ENCODE measurements around the gene STAG3. TPM values are rescaled to one million over a fixed set of nuclear protein-coding genes. Genes with fewer than 3 reads are reported as not detected.

Gene STAG3
- total and polyA plus RNA-seq, 10 of the 15 experiments (the other 5 are each of a cell fraction or from before 2014, with no cell fraction given) = 73.0 to 306 (median 120) TPM

DNA sequence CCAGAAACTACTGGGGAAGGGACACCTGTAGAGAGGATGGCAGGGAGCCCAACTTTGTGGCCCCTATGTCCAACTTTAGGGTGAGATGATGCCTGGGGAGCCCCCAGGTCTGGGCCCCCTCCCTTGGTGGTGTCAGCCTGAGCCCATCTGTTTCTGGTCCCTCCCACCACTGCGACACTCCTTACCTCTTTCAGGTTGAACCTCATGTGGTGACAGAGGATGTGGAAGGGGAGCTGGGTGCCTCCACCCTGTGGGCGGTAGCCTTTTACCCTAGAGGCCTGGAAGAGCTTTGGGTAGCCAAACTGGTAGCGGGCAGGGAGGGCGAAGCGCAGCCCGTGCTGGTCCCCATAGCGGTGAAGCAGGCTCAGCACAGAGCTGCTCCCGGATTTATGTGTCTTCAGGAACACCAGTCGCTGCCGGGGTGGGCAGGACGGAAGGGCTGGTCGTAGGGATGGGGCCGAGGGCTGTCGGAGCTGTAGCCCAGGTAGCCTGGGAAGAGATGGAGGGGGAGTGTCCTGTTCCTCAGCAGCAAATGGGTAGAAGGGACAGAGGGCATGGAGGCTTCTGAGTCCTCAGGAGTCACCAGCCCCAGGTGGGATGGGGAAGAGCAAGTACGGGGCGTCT lies 11.3 kb upstream of the STAG3 start:
- Histone ChIP-seq H3K27ac (ENCODE audit: control insufficient read depth, insufficient read depth) (no peak overlapping the region), H3K9ac (ENCODE audit: control insufficient read depth, insufficient read depth, low read length) (no peak overlapping the region), H3K36me3 (ENCODE audit: control insufficient read depth in 2 of 2, insufficient read depth in 2 of 2, low read length in 1 of 2) (no peaks in the 10 kb centered on the region), H3K27me3 (replicated peaks in 1 of 2; ENCODE audit: control insufficient read depth in 2 of 2, insufficient read depth in 2 of 2, low read length in 1 of 2) (peaks cover 0 to 6% of the 10 kb centered on the region in 2 experiments; a peak in 2 of 4 replicates), H3K4me2 (ENCODE audit: control insufficient read depth, insufficient read depth) (no peak overlapping the region), H3K4me3 (no peak overlapping the region), H4K20me1 (ENCODE audit: control insufficient read depth, insufficient read depth) (no peaks in the 10 kb centered on the region), H3K9me3 (replicated peaks; ENCODE audit: control insufficient read depth, insufficient read depth, low read length) (no peaks in the 10 kb centered on the region), H3K4me1 (ENCODE audit: control insufficient read depth, insufficient read depth, low read length) (peaks cover 46% of the 10 kb centered on the region), H3K79me2 (ENCODE audit: control insufficient read depth, insufficient read depth, low read length) (no peaks in the 10 kb centered on the region), H2AFZ (ENCODE audit: control insufficient read depth, low read depth, low read length) (no peak overlapping the region)
- intact Hi-C loops (cut with micrococcal nuclease; ENCODE audit: unreplicated experiment) (no loop called here), in situ Hi-C loops (cut with MboI) (no loop called here)
- ChIA-PET SMC1A (ENCODE audit: uncharacterized antibody, unreplicated experiment) (interaction anchor here (1.9 kb wide), 1 partner anchor 17 kb away, joined by 7 read pairs; the partner anchor contains the start of gene LAMTOR4), CTCF (interaction anchor here (0.9 to 1.2 kb wide), 2 partner anchors 17 to 24 kb away, joined by 3 read pairs; partner anchors contain the start of gene LAMTOR4), POLR2A (interaction anchor here (0.8 to 3.3 kb wide), 4 partner anchors 11 to 24 kb away, joined by 3 to 11 read pairs (median 4); partner anchors contain the start of genes GPC2, LAMTOR4 and STAG3), RAD21 (ENCODE audit: unreplicated experiment) (interaction anchor here (0.8 to 1.8 kb wide), 3 partner anchors 24 to 241 kb away, joined by 3 to 4 read pairs (median 4); no protein-coding TSS in a partner anchor)
- no TSS peak for BruUV-seq (replicated peaks)
- 33% methylated on average over 16 of the region's 16 CpGs for WGBS (ENCODE audit: insufficient coverage, insufficient replicate concordance, low lambda C conversion rate, missing lambda C conversion rate)
- ATAC-seq (no peak), FAIRE-seq (no peak), DNase-seq (ENCODE audit: low read depth, low spot score) (no peak)
- no peak for TF ChIP-seq SREBF2 (IDR thresholded peaks at IDR 0.05; ENCODE audit: low read length)
- TF ChIP-seq BRCA1 (IDR thresholded peaks at IDR 0.05; ENCODE audit: low read depth, low read length) = no peak
- TF ChIP-seq ZBTB40 (IDR thresholded peaks at IDR 0.05; ENCODE audit: borderline replicate concordance) = no peak
- no peak for TF ChIP-seq DPF2 (IDR thresholded peaks at IDR 0.05)
- no peak for TF ChIP-seq BCL11A (IDR thresholded peaks at IDR 0.05; ENCODE audit: low read depth, low read length)
- no peak for TF ChIP-seq POU2F2 (IDR thresholded peaks at IDR 0.05; ENCODE audit: borderline replicate concordance, low read depth, low read length)
- TF ChIP-seq NR2C2 (IDR thresholded peaks at IDR 0.05; ENCODE audit: borderline replicate concordance, control insufficient read depth, insufficient read length, low read depth) = no peak
- TF ChIP-seq, protein P1, sequence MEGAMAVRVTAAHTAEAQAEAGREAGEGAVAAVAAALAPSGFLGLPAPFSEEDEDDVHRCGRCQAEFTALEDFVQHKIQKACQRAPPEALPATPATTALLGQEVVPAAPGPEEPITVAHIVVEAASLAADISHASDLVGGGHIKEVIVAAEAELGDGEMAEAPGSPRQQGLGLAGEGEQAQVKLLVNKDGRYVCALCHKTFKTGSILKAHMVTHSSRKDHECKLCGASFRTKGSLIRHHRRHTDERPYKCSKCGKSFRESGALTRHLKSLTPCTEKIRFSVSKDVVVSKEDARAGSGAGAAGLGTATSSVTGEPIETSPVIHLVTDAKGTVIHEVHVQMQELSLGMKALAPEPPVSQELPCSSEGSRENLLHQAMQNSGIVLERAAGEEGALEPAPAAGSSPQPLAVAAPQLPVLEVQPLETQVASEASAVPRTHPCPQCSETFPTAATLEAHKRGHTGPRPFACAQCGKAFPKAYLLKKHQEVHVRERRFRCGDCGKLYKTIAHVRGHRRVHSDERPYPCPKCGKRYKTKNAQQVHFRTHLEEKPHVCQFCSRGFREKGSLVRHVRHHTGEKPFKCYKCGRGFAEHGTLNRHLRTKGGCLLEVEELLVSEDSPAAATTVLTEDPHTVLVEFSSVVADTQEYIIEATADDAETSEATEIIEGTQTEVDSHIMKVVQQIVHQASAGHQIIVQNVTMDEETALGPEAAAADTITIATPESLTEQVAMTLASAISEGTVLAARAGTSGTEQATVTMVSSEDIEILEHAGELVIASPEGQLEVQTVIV (IDR thresholded peaks at IDR 0.05; ENCODE audit: borderline replicate concordance, partially characterized antibody) = no peak
- no peak for TF ChIP-seq POLR2AphosphoS5 (IDR thresholded peaks at IDR 0.05; ENCODE audit: low read length)
- TF ChIP-seq ZNF622 (IDR thresholded peaks at IDR 0.05) = no peak
- no peak for TF ChIP-seq NR2C1 (IDR thresholded peaks at IDR 0.05)
- TF ChIP-seq HCFC1 (IDR thresholded peaks at IDR 0.05; ENCODE audit: low read length) = no peak
